ENCODE measurements around the gene GRIK2. TPM values are rescaled to one million over a fixed set of nuclear protein-coding genes. Genes with fewer than 3 reads are reported as not detected.

The GRIK2 gene
- total and polyA plus RNA-seq, 7 donors, result 0.25 to 8.9 (median 2.1) TPM; not detected in 2

DNA sequence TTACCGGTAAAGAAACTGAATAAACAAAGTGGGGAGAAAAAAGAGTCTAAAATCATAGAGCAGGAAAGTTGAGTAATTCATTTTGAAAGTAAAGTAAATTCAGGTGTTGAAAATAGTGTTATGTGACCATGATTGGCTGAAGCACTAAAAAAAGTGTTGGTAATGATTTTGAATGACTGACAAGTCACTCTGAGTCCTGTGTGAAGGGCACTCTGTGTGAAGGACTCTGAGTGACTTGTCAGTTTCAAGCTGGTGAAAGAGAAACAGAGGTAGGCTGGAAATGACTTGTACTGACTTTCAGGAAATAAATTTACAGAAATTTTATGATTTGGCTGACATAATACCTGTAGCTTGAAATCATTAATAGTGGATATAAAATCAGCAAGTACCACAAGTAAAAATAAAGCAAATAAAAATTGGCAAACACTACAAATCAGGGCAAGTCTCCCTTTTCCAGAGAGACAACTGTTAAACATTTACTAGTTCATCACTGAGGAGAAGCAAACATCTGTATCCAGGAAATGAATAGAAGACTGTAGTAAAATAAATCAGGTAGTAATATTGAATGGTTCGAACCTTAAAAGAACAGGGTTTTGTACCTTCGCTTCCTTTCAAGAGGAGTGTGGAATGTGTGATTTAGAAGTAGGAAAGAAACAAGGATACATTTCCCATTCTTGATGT is 630.6 kb downstream of the GRIK2 start:
- H3K27me3 ChIP-seq, result no peaks in the 10 kb centered on the region
- no peak overlapping the region for H3K27ac ChIP-seq
- DNase-seq, result no peak
- no peak overlapping the region for H3K4me3 ChIP-seq
- no peaks in the 10 kb centered on the region for H3K4me1 ChIP-seq
- WGBS, 2 donors, result 62 to 77% methylated on average over 3 of the region's 3 CpGs
- H3K9me3 ChIP-seq, result no peaks in the 10 kb centered on the region
- intact Hi-C loops (cut with DNase I), result no loop called here
- no peak for TF ChIP-seq POLR2A (IDR thresholded peaks at IDR 0.05)
- TF ChIP-seq POLR2AphosphoS5 (IDR thresholded peaks at IDR 0.05), result no peak
- TF ChIP-seq, protein P1, sequence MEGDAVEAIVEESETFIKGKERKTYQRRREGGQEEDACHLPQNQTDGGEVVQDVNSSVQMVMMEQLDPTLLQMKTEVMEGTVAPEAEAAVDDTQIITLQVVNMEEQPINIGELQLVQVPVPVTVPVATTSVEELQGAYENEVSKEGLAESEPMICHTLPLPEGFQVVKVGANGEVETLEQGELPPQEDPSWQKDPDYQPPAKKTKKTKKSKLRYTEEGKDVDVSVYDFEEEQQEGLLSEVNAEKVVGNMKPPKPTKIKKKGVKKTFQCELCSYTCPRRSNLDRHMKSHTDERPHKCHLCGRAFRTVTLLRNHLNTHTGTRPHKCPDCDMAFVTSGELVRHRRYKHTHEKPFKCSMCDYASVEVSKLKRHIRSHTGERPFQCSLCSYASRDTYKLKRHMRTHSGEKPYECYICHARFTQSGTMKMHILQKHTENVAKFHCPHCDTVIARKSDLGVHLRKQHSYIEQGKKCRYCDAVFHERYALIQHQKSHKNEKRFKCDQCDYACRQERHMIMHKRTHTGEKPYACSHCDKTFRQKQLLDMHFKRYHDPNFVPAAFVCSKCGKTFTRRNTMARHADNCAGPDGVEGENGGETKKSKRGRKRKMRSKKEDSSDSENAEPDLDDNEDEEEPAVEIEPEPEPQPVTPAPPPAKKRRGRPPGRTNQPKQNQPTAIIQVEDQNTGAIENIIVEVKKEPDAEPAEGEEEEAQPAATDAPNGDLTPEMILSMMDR (IDR thresholded peaks at IDR 0.05), result no peak
- no peak for TF ChIP-seq EP300 (IDR thresholded peaks at IDR 0.05)
- H3K36me3 ChIP-seq, result no peaks in the 10 kb centered on the region

GRCh38 chr6:102026649-102027048 is 633.1 kb downstream of the GRIK2 start:
- no peak for TF ChIP-seq POLR2AphosphoS5 (IDR thresholded peaks at IDR 0.05)
- TF ChIP-seq, protein P1 (IDR thresholded peaks at IDR 0.05), result no peak
- no peak for TF ChIP-seq EP300 (IDR thresholded peaks at IDR 0.05)
- TF ChIP-seq POLR2A (IDR thresholded peaks at IDR 0.05), result no peak
- Histone ChIP-seq H3K4me1 (no peaks in the 10 kb centered on the region), H3K27ac (no peak overlapping the region), H3K36me3 (no peaks in the 10 kb centered on the region), H3K27me3 (no peaks in the 10 kb centered on the region), H3K9me3 (no peaks in the 10 kb centered on the region), H3K4me3 (no peak overlapping the region)
- DNase-seq, result no peak
- intact Hi-C loops (cut with DNase I), result no loop called here

- Histone ChIP-seq H3K27ac (no peak overlapping the region), H3K9me3 (no peaks in the 10 kb centered on the region), H3K4me1 (no peaks in the 10 kb centered on the region), H3K4me3 (no peak overlapping the region), H3K36me3 (no peaks in the 10 kb centered on the region), H3K27me3 (no peaks in the 10 kb centered on the region)
- DNase-seq, result no peak
- intact Hi-C loops (cut with DNase I), result no loop called here
- TF ChIP-seq POLR2AphosphoS5 (IDR thresholded peaks at IDR 0.05) (no peak), EP300 (IDR thresholded peaks at IDR 0.05) (no peak), POLR2A (IDR thresholded peaks at IDR 0.05) (no peak)
- TF ChIP-seq, protein P1 (IDR thresholded peaks at IDR 0.05), result no peak
- WGBS, 2 donors, result 60 to 75% methylated on average over 2 of the region's 2 CpGs
Measured at GRCh38 chr6:102028176-102028575, 634.7 kb downstream of the GRIK2 start.

- TF ChIP-seq POLR2A (IDR thresholded peaks at IDR 0.05), result no peak
- TF ChIP-seq, protein P1 (IDR thresholded peaks at IDR 0.05), result no peak
- no peak for TF ChIP-seq EP300 (IDR thresholded peaks at IDR 0.05)
- DNase-seq, result no peak
- Histone ChIP-seq H3K27ac (no peak overlapping the region), H3K27me3 (no peaks in the 10 kb centered on the region), H3K4me1 (no peaks in the 10 kb centered on the region), H3K4me3 (no peak overlapping the region), H3K36me3 (no peaks in the 10 kb centered on the region), H3K9me3 (no peaks in the 10 kb centered on the region)
- 48 to 59% methylated on average over 3 of the region's 3 CpGs for WGBS, 2 donors
- intact Hi-C loops (cut with DNase I), result no loop called here
Measured at GRCh38 chr6:102038964-102039363, 645.5 kb downstream of the GRIK2 start.

DNA sequence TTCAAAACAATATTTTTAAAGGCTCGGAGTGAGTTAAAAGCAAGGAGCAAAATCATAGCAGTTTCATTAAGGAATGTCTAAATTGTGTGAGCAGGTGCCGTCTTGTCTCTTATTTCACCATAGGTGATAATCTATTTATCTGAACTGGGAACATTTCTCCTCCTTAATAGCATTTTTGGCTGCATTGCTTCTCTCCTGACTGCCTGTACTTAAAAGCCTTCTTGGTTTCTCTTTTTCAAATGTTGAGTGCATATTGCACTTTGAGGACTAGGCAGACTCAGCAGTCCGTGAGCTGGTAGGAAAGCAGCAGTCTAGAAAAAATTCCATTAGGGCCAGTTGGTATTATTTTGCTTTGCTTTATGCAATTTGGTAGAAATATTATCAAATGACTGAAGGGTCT is 645.9 kb downstream of the GRIK2 start:
- WGBS, 2 donors, result 81 to 84% methylated on average over 3 of the region's 3 CpGs
- intact Hi-C loops (cut with DNase I), result no loop called here
- no peaks in the 10 kb centered on the region for H3K27me3 ChIP-seq
- no peaks in the 10 kb centered on the region for H3K36me3 ChIP-seq
- no peaks in the 10 kb centered on the region for H3K9me3 ChIP-seq
- no peak for DNase-seq
- TF ChIP-seq POLR2AphosphoS5 (IDR thresholded peaks at IDR 0.05) (no peak), EP300 (IDR thresholded peaks at IDR 0.05) (no peak), POLR2A (IDR thresholded peaks at IDR 0.05) (no peak)
- TF ChIP-seq, protein P1 (IDR thresholded peaks at IDR 0.05), result no peak
- H3K27ac ChIP-seq, result no peak overlapping the region
- no peak overlapping the region for H3K4me3 ChIP-seq
- H3K4me1 ChIP-seq, result no peaks in the 10 kb centered on the region
